Loucy (cell line): ENCODE results near the gene RANBP9.

ENCODE experiments used
- H2AFZ ChIP-seq: fragments of 200-600 bp; sonication (generic); 2 replicates; pipeline ENCODE4 v1.6.0; 2016; ENCODE audit warnings: antibody characterized with exemption, mild to moderate bottlenecking, low read length, moderate library complexity
- H3F3A ChIP-seq: fragments of 200-600 bp; 2 replicates; pipeline ENCODE4 v1.6.0; 2016; ENCODE audit warnings: antibody characterized with exemption, low read depth, mild to moderate bottlenecking
- H3K27me3 ChIP-seq: fragments of 200-600 bp; sonication (generic); 2 replicates; pipeline ENCODE4 v1.6.1; 2014; ENCODE audit warnings: low read length, mild to moderate bottlenecking; ENCODE audit not compliant: insufficient read depth, poor library complexity, severe bottlenecking
- H3K36me3 ChIP-seq: fragments of 200-600 bp; sonication (generic); 2 replicates; pipeline ENCODE4 v1.6.1; 2016; ENCODE audit warnings: low read length; ENCODE audit not compliant: insufficient read depth
- H3K4me1 ChIP-seq: fragments of 200-600 bp; sonication (generic); 2 replicates; pipeline ENCODE4 v1.5.1; 2014; ENCODE audit warnings: low read length, mild to moderate bottlenecking; ENCODE audit not compliant: insufficient read depth, poor library complexity, severe bottlenecking
- H3K4me2 ChIP-seq: fragments of 200-600 bp; sonication (generic); 2 replicates; pipeline ENCODE4 v1.6.0; 2014; ENCODE audit warnings: antibody characterized with exemption, low read length, low read depth, mild to moderate bottlenecking; ENCODE audit not compliant: poor library complexity, severe bottlenecking
- H3K4me3 ChIP-seq: fragments of 200-600 bp; sonication (generic); 2 replicates; pipeline ENCODE4 v1.5.1; 2014; ENCODE audit warnings: low read length, mild to moderate bottlenecking, mixed read lengths; ENCODE audit not compliant: poor library complexity, severe bottlenecking
- H3K79me2 ChIP-seq: fragments of 200-600 bp; sonication (generic); 2 replicates; pipeline ENCODE4 v1.6.1; 2014; ENCODE audit warnings: low read length; ENCODE audit not compliant: insufficient read depth
- H3K9ac ChIP-seq: fragments of 200-600 bp; sonication (generic); 2 replicates; pipeline ENCODE4 v1.6.0; 2014; ENCODE audit warnings: mild to moderate bottlenecking, low read depth, low read length, moderate library complexity; ENCODE audit not compliant: poor library complexity, severe bottlenecking
- H3K9me2 ChIP-seq: fragments of 200-600 bp; sonication (generic); replicated peaks from 2 replicates; pipeline ENCODE4 v1.6.1; 2016; ENCODE audit warnings: low read depth, low read length, mixed read lengths
- H3K9me3 ChIP-seq: fragments of 200-600 bp; sonication (generic); 2 replicates; pipeline ENCODE4 v1.6.1; 2014; ENCODE audit warnings: mild to moderate bottlenecking, antibody characterized with exemption, low read length, low read depth; ENCODE audit not compliant: insufficient read depth
- H4K20me1 ChIP-seq: fragments of 200-600 bp; sonication (generic); 2 replicates; pipeline ENCODE4 v1.6.0; 2014; ENCODE audit warnings: antibody characterized with exemption, low read length, mild to moderate bottlenecking; ENCODE audit not compliant: insufficient read depth, poor library complexity, severe bottlenecking
- CTCF ChIP-seq: fragments of 200-600 bp; sonication (generic); conservative IDR thresholded peaks from 2 replicates; pipeline ENCODE4 v1.5.1; 2014; ENCODE audit warnings: mild to moderate bottlenecking, antibody characterized with exemption, low read length
- EZH2phosphoT487 ChIP-seq: fragments of 200-600 bp; IDR thresholded peaks from 2 replicates; pipeline ENCODE4 v1.6.1; 2018; ENCODE audit warnings: antibody characterized with exemption, mild to moderate bottlenecking, moderate library complexity, borderline replicate concordance

Gene RANBP9

GRCh38 chr6:13687917-13688351 is 23.7 kb downstream of the RANBP9 start:
- Histone ChIP-seq H3K36me3 (peaks cover 53% of the 10 kb centered on the region; the same call in 1 of the 2 replicates), H3K9me3 (no peaks in the 10 kb centered on the region), H3K4me2 (peak overlapping the region; percentile 10), H4K20me1 (peaks cover 62% of the 10 kb centered on the region), H3F3A (0 out of 2 replicates have a peak, but pooled peaks cover 9% of the 10 kb centered on the region), H3K4me1 (peaks cover 17% of the 10 kb centered on the region), H3K9me2 (no peaks in the 10 kb centered on the region), H3K79me2 (peaks cover 93% of the 10 kb centered on the region), H3K9ac (no peak overlapping the region), H3K4me3 (no peak overlapping the region), H3K27me3 (no peaks in the 10 kb centered on the region), H2AFZ (no peak overlapping the region)
- TF ChIP-seq EZH2phosphoT487 (no peak), CTCF (no peak)

GRCh38 chr6:13684855-13685254 is 26.8 kb downstream of the RANBP9 start:
- Histone ChIP-seq H3K4me3 (no peak overlapping the region), H2AFZ (no peak overlapping the region), H4K20me1 (peaks cover 61% of the 10 kb centered on the region), H3K27me3 (no peaks in the 10 kb centered on the region), H3F3A (peaks cover 12% of the 10 kb centered on the region; the same call in 1 of the 2 replicates), H3K79me2 (peaks cover 93% of the 10 kb centered on the region), H3K36me3 (peaks cover 40% of the 10 kb centered on the region), H3K9me2 (no peaks in the 10 kb centered on the region), H3K4me2 (no peak overlapping the region), H3K9me3 (no peaks in the 10 kb centered on the region), H3K4me1 (peaks cover 31% of the 10 kb centered on the region), H3K9ac (no peak overlapping the region)
- TF ChIP-seq CTCF (no peak), EZH2phosphoT487 (no peak)

- peaks cover 7% of the 10 kb centered on the region; the same call in 1 of the 2 replicates for H3F3A ChIP-seq
- TF ChIP-seq EZH2phosphoT487 (no peak), CTCF (no peak)
These were observed 28.6 kb downstream of the RANBP9 start for GRCh38 chr6:13683038-13683437.

More at GRCh38 chr6:13683038-13683437, 28.6 kb downstream of the RANBP9 start:
- Histone ChIP-seq H3K36me3 (peaks cover 33% of the 10 kb centered on the region), H3K4me2 (no peak overlapping the region), H3K4me1 (peaks cover 29% of the 10 kb centered on the region), H3K9me3 (no peaks in the 10 kb centered on the region), H2AFZ (no peak overlapping the region), H3K9me2 (no peaks in the 10 kb centered on the region), H3K9ac (no peak overlapping the region), H3K4me3 (no peak overlapping the region), H4K20me1 (peaks cover 59% of the 10 kb centered on the region), H3K79me2 (peaks cover 93% of the 10 kb centered on the region), H3K27me3 (no peaks in the 10 kb centered on the region)
